GM21447 (cell line): ENCODE data around the gene IFI27.

Experiments used
- ATAC-seq: cut with Tn5 transposase; IDR thresholded peaks from one replicate; pipeline ENCODE4 v1.9.1; 2021; ENCODE audit not compliant: unreplicated experiment

Gene IFI27

GRCh38 chr14:94124582-94125377, 14.2 kb downstream of the IFI27 start:
- no peak for ATAC-seq

DNA sequence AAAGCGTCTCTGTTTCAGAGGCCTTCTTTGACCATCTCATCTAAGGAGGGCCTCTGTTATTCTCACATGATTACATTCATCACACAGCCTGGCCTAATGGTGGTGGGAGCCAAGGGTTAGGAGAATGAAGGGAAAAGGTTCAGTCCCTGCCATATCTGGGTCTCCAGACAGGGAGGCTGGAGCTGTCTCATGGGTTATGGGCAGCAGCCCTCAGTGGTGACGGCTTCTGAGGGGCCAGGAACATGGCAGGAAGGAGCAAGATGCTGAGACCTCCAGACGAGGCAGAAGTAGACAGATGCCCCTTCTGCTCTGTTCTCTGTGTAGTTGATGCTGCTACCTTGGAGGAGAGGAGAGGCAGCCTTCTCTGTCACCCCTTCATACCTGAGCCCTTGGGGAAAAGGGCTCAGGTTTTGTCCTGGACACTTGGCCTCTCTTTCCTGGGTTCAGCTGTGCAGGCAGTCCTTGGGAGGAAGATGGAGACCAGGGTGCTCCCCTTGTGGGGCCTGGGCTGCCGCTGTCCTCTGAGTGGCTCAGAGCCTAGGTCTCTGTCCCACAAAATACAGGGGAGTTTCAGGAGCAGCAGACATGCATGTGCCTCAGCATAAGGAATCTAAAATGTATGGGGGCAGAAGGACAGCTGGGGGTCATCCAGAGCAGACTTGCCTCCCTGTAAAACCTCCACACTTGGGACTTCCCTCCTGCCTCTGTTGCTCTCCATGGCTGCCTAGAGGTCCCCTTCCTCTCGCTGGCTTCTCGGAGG, 15.3 kb downstream of the IFI27 start:
- no peak for ATAC-seq

DNA sequence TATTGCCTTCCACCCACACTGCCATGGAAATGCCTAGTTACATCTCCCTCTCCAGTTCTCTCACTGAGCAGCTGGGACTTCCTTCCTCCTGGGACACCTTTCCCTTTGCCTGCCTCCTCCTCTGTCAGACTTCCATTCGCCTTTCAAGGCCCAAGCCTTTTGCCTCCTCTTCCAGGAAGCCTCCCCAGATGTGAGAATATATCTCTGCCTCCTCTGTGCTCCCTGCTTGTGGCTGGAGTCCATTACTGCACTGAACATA, 15.8 kb downstream of the IFI27 start:
- no peak for ATAC-seq

GRCh38 chr14:94126800-94127199, 16.3 kb downstream of the IFI27 start:
- no peak for ATAC-seq

DNA sequence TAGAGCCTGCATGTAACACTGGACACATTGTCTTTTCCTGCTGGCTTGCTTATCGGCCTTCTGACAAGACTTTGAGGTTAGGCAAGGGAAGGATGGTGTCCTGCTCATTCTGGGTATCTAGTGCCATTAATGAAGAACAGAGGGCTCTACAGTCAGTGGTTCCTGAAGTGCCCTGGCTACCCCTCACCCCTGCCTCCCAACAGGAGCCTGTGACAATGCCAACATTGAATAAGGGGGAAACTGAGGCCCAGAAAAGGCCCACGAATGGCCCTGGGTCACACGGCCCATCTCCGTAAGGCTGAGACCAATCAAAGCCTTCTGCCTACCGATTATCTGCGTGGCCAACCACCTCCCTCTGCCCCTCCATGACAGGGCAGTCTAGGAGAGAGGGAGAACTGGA, 16.8 kb downstream of the IFI27 start:
- ATAC-seq = no peak

GRCh38 chr14:94128216-94128839, 17.8 kb downstream of the IFI27 start:
- ATAC-seq = no peak

GRCh38 chr14:94129111-94129757, 18.7 kb downstream of the IFI27 start, which contains the start of gene IFI27L2:
Gene IFI27L2, minus strand, starts transcription at chr14:94129604. Its CDS starts 40 bp downstream, at chr14:94129564.
- peak; percentile 98 for ATAC-seq

- no peak for ATAC-seq
Observed at GRCh38 chr14:94129758-94130414, 19.4 kb downstream of the IFI27 start.

DNA sequence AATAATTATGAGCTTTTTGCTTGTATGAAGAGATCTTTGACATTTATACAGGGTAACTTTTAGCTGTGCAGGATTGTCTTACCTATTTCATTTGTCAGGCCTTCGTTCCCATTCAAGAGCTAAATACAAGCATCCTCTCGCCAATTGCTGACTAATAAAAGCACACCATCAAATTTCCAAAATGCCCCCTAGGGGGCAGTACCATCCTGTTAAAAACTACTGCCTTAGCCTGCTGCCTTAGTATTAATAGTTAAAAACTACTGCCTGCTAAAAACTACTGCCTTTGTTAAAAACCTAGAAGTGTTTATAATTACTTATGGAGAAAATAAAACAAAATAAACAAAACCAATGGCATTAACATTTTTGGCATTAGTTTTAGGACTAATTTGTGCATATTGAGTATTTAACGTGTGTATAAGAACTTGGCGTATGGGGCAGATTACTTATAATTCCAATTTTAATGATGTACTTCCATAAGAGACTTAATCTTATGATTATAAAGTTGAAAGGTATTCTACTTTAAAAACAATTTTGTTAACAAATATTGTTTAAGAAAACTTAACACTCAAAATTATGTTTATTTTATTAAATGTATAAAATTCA, 21.9 kb downstream of the IFI27 start:
- no peak for ATAC-seq

DNA sequence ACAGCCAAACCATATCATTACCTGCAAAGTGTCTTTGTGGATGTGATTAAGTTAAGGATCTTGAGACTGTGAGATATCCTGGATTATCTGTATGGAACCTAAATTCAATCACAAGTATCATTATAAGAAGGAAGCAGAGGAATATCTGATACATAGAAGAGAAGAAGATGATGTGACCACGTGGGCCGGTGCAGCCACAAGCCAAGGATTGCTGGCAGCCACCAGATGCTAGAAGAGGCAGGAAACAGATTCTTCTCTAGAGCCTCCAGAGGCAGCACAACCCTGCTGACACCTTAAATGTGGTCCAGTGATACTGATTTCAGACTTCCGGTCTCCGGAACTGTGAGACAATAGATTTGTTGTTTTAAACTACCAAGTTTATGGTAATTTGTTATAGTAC, 24.9 kb downstream of the IFI27 start:
- ATAC-seq = no peak

DNA sequence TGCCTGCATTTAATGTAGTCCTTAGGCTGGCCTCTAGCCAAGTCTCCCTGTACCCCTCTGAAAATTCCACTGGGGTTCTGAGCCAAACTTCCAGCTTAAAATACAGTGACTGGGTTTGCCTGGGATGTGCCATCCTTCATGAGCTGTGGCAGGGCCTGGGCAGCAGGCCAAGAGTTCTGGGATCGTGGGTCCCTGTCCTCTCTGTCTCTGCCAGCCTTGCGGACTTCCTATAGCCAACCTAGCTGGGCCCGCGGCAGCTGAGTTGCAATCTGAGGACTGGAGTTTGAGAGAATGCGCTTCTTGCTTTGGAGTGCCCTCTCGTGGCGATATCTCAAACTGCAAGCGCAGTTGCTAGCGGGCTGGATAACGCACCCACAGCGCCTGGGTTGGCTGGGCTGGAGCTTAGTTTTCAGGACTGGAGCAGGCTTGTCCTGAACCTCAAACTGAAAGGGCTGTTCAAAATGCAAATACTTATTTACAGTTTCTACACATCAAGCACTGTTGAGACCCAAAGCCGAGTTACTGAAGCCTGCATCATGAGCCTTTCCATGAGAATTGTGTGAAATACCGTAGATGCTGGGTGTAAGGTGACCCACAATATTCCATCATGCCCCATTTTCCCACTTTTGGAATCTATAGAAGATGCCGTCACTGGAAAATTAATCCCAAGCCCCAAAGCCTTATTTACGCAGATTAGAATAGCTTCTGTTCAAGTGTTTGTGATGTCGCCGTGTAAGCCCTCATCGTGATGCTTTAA, 26.2 kb downstream of the IFI27 start:
- ATAC-seq = peak; percentile 76

GRCh38 chr14:94138251-94138650, 27.7 kb downstream of the IFI27 start:
- no peak for ATAC-seq

GRCh38 chr14:94139006-94139405, 28.5 kb downstream of the IFI27 start:
- ATAC-seq = no peak

DNA sequence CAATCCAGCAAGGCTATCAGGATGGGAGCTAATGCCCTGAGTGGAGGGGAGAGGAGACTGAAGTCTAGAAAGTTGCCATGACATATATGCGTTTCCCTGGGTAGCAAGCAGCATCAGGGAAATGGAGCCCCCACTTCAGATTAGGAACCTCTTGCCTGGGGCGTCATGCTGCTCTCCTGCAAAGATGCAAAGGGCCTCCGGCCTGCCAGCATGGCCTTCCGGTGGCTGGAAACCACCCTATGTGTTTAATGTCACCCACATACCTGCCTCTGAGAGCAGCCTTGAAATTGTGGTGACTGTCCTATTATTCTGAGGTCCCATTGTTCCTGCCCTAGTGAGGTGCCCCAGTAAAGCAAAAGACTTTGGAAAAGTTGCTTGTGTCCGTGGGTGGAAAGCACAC, 28.9 kb downstream of the IFI27 start:
- ATAC-seq = no peak

- ATAC-seq = no peak
Observed at GRCh38 chr14:94142247-94142646, 31.7 kb downstream of the IFI27 start.

- ATAC-seq = no peak
Observed at GRCh38 chr14:94142836-94143235, 32.3 kb downstream of the IFI27 start.

DNA sequence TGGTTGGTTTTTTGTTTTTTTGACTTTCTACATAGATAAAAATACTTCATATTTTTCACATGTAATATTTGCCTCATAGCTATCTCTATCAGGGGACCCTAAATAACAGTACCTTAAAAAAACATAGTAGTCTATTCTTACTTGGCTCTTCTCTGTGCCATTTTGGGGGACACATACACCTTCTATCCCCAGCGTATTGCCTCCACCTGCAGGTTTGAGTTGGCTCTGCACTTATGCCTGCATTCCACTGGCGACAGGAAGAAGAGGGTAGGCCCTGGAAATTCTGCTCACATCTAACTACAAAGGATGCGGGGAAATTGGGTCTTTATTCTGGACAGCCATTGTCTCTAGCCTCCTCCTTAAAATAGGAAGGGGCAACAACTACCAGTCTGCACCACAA, 32.7 kb downstream of the IFI27 start:
- ATAC-seq = no peak

- ATAC-seq = no peak
Observed at GRCh38 chr14:94143711-94144110, 33.2 kb downstream of the IFI27 start.

GRCh38 chr14:94144765-94145164, 34.2 kb downstream of the IFI27 start:
- ATAC-seq = no peak
